Natural killer cell (primary cell): Measurements from ENCODE around the gene SAG. TPM values are rescaled to one million over a fixed set of nuclear protein-coding genes. Genes with fewer than 3 reads are reported as not detected.

Source experiments
- ATAC-seq, 3 donors: fragments of 150-1000 bp in 2 of 3; fragments of 200-7000 bp in 1 of 3; cut with Tn5 transposase; 1 replicate in 1 of 3; 2 replicates in 2 of 3; pipeline ENCODE4 v1.10.0; 2021; ENCODE audit warnings: mild to moderate bottlenecking in 2 of 3, moderate library complexity in 2 of 3
- DNase-seq, 2 donors: peaks; one replicate each; pipeline versions ENCODE4 v3.0.0 to v3.0.0-alpha.2; 2013 to 2021; ENCODE audit warnings: mixed read lengths in 1 of 2
- H3K27ac ChIP-seq: one replicate; pipeline ENCODE4 v1.5.1; 2013; ENCODE audit warnings: mild to moderate bottlenecking, low read length
- H3K27me3 ChIP-seq: one replicate; pipeline ENCODE4 v1.6.1; 2013; ENCODE audit warnings: low read length; ENCODE audit not compliant: control insufficient read depth, insufficient read depth
- H3K36me3 ChIP-seq: one replicate; pipeline ENCODE4 v1.6.1; 2013; ENCODE audit warnings: low read length; ENCODE audit not compliant: control insufficient read depth, insufficient read depth
- H3K4me1 ChIP-seq: one replicate; pipeline ENCODE4 v1.6.1; 2013; ENCODE audit warnings: low read length; ENCODE audit not compliant: control insufficient read depth, insufficient read depth
- H3K4me3 ChIP-seq: one replicate; pipeline ENCODE4 v1.5.1; 2013; ENCODE audit warnings: low read length
- H3K9me3 ChIP-seq: one replicate; pipeline ENCODE4 v1.6.1; 2013; ENCODE audit warnings: low read length; ENCODE audit not compliant: control insufficient read depth, insufficient read depth
- H3K27ac Mint-ChIP-seq, 2 donors: one replicate each; pipeline ENCODE4 v1.8.0; 2022; ENCODE audit warnings: mild to moderate bottlenecking in 2 of 2, mixed read lengths in 2 of 2, moderate library complexity in 1 of 2
- H3K27me3 Mint-ChIP-seq, 2 donors: one replicate each; pipeline ENCODE4 v1.8.0; 2022; ENCODE audit warnings: low read depth in 2 of 2, mixed read lengths in 2 of 2
- H3K36me3 Mint-ChIP-seq: one replicate; pipeline ENCODE4 v1.8.0; 2022; ENCODE audit warnings: mixed read lengths
- H3K4me1 Mint-ChIP-seq, 2 donors: one replicate each; pipeline ENCODE4 v1.8.0; 2022; ENCODE audit warnings: mixed read lengths in 2 of 2
- H3K4me3 Mint-ChIP-seq: one replicate; pipeline ENCODE4 v1.8.0; 2022; ENCODE audit warnings: mild to moderate bottlenecking, moderate library complexity, mixed read lengths
- H3K9me3 Mint-ChIP-seq, 2 donors: one replicate each; pipeline ENCODE4 v1.8.0; 2022; ENCODE audit warnings: mixed read lengths in 2 of 2
- CTCF ChIP-seq: fragments of 200-600 bp; IDR thresholded peaks from one replicate; pipeline ENCODE4 v1.8.0; 2022; ENCODE audit warnings: antibody characterized with exemption
- WGBS: methylation state at CpG from one replicate; pipeline ENCODE4 v1.1.7; 2013; ENCODE audit warnings: missing lambda C conversion rate; ENCODE audit not compliant: insufficient coverage; 5-methylcytosine and 5-hydroxymethylcytosine counted together
- intact Hi-C: fragments of 100-400 bp; cut with micrococcal nuclease; formaldehyde crosslinking; loops from one replicate; pipeline ENCODE4 v1.14.2; 2022
- total RNA-seq, 4 donors: library from RNA; stranded (reverse); fragments of 120-200 nt in 1 of 4; gene quantifications; one replicate each; pipeline versions ENCODE4 v1.2.3 to v1.2.4, GENCODE V29; 2013 to 2022

SAG gene
- total RNA-seq, 3 donors from 2014 or later (not counting 1 experiment from before 2014, with no cell fraction given) = 0.11 to 0.33 (median 0.12) TPM

- Mint-ChIP-seq H3K4me3 (peak overlapping the region; percentile 18), H3K4me1 (peaks cover 53 to 70% of the 10 kb centered on the region in 2 donors), H3K27me3 (no peaks in the 10 kb centered on the region), H3K9me3 (no peaks in the 10 kb centered on the region), H3K36me3 (peaks cover 8% of the 10 kb centered on the region), H3K27ac (peak overlapping the region; percentile 61 to 77)
- Histone ChIP-seq H3K27ac (no peak overlapping the region), H3K36me3 (peaks cover 37% of the 10 kb centered on the region), H3K27me3 (no peaks in the 10 kb centered on the region), H3K4me3 (no peak overlapping the region), H3K9me3 (no peaks in the 10 kb centered on the region), H3K4me1 (peaks cover 50% of the 10 kb centered on the region)
- no peak for TF ChIP-seq CTCF
- ATAC-seq = no peak
- intact Hi-C loops = loop anchor here (10.0 kb wide), 2 partner anchors 55 to 305 kb away; no protein-coding TSS in a partner anchor
- WGBS = 97% methylated on average over 7 of the region's 8 CpGs
- DNase-seq = no peak
Observed at GRCh38 chr2:233389601-233390125, 82.0 kb downstream of the SAG start.

- TF ChIP-seq CTCF = no peak
- Mint-ChIP-seq H3K27me3 (no peaks in the 10 kb centered on the region), H3K4me1 (peaks cover 52 to 58% of the 10 kb centered on the region in 2 donors), H3K4me3 (peak overlapping the region; percentile 13), H3K36me3 (peaks cover 15% of the 10 kb centered on the region), H3K27ac (peak overlapping the region; percentile 60 to 76), H3K9me3 (no peaks in the 10 kb centered on the region)
- intact Hi-C loops = no loop called here
- no peak for ATAC-seq
- Histone ChIP-seq H3K4me3 (no peak overlapping the region), H3K27ac (no peak overlapping the region), H3K9me3 (no peaks in the 10 kb centered on the region), H3K27me3 (no peaks in the 10 kb centered on the region), H3K36me3 (peaks cover 34% of the 10 kb centered on the region), H3K4me1 (peaks cover 25% of the 10 kb centered on the region)
- WGBS = 100% methylated on average over 7 of the region's 7 CpGs
- no peak for DNase-seq
Observed at GRCh38 chr2:233395687-233396086, 88.1 kb downstream of the SAG start.

Other genes starting within 250 kb of the SAG start
- 100 to 1,000 TPM; 385 to 498 (median 497) TPM for gene INPP5D, start 247.5 kb upstream of the SAG start, total RNA-seq
- gene ATG16L1, start 56.1 kb upstream of the SAG start, total RNA-seq = 100 to 1,000 TPM; 106 to 142 (median 117) TPM
- 100 to 1,000 TPM; 299 to 456 (median 329) TPM for gene DGKD, start 46.7 kb downstream of the SAG start, total RNA-seq